ENCODE measurements around the gene PRIM2.
"Not testable (repeated sequence)": the region's sequence is repeated elsewhere in the genome, so short reads cannot be mapped to it uniquely, and the experiment has no call there.

The PRIM2 gene

DNA sequence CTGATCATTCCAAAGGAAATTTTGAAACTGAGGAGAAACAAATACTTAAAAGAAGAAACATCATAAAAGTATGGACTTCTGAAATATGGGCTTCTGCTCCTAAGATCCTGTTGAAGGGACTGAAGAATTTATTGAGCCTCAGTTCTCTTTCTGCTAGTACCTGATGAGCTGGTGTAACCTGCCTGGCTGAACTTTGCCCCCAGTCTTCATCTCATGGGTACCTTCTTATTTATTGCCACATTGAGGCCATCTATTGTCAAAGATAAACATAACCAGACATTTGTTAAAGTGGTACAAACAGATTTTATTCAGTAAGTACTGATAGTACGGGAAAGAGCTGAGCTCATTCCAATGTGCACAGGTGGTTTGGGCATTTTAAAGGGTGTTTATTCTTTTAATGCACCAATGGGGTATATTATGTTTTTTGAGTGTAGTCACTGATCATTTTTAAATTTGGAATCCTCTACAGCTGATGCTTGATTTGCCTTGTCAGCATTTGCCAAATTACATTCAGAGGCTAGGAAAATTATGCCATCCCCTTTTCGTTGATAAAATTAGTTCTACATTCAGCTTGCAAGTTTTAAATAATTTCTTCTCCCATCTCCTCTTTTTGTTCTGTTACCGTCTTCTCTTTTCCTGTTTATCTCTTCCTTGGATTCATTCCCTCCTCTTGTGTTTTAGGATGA, 118.2 kb downstream of the PRIM2 start:
- H3K4me3 Mint-ChIP-seq = no peak overlapping the region
- no peak overlapping the region for H3K27ac Mint-ChIP-seq
- H3K36me3 Mint-ChIP-seq (ENCODE audit: low read depth) = peaks cover 10% of the 10 kb centered on the region
- H3K27me3 Mint-ChIP-seq = no peaks in the 10 kb centered on the region
- peaks cover 29% of the 10 kb centered on the region for H3K4me1 Mint-ChIP-seq (ENCODE audit: low read depth)
- H3K9me3 Mint-ChIP-seq = no peaks in the 10 kb centered on the region

DNA sequence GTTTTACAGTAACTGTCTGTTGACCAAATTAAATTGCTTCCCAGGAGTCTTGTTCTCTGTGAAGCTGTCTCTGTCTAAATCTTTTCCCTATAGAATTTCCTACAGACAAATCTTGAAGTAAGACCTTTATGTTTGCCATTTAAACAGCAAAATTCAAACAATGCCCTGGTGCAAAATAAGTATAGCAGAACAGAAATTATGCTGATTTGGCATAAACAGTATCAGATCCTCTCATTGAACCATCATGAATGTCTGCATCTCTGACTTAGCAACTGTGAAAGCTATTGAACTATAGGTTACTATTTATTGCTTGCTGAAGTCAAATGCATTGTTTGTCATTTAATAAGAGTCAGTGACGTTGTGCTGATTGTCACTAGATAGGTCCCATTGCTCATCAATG, 123.3 kb downstream of the PRIM2 start:
- peaks cover 15% of the 10 kb centered on the region for H3K36me3 Mint-ChIP-seq (ENCODE audit: low read depth)
- not testable (repeated sequence) for H3K9me3 Mint-ChIP-seq; H3K4me1 Mint-ChIP-seq (ENCODE audit: low read depth); H3K4me3 Mint-ChIP-seq; H3K27ac Mint-ChIP-seq; H3K27me3 Mint-ChIP-seq

DNA sequence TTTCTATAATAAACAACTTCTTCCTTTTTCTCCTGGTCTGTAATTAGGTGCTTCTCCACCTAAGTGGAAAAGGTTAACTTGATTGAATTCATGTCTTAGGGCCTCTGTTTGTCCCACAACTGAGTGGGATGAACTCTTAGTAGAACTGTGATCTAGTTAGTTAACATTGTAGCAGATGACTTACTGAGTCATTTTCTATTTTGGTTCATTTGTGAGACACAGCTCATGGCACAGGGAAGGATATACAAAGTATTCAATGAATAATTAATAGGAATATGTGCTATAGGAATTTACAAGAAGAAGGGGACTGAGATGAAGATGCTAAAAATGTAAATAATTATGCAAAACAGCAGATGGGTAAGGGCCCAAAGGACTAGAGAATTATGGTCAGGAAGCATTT, 124.7 kb downstream of the PRIM2 start:
- not testable (repeated sequence) for H3K4me3 Mint-ChIP-seq; H3K27me3 Mint-ChIP-seq; H3K27ac Mint-ChIP-seq; H3K4me1 Mint-ChIP-seq (ENCODE audit: low read depth); H3K9me3 Mint-ChIP-seq
- peaks cover 17% of the 10 kb centered on the region for H3K36me3 Mint-ChIP-seq (ENCODE audit: low read depth)

DNA sequence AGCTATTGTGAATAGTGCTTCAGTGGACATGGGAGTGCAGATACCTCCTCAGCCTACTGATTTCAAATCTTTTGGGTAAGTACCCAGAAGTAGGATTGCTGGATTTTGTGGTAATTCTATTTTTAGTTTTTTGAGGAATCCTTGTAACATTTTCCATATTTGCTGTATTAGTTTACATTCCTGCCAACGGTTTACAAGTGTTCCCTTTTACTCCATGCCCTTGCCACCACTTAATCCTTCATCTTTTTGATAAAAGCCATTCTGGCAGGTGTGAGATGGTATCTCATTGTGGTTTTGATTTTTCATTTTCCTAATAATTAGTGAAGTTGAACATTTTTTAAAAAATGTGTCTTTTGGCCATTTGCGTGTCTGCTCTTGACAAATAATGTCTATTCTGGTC, 125.8 kb downstream of the PRIM2 start:
- not testable (repeated sequence) for H3K27me3 Mint-ChIP-seq; H3K4me1 Mint-ChIP-seq (ENCODE audit: low read depth); H3K9me3 Mint-ChIP-seq; H3K4me3 Mint-ChIP-seq; H3K27ac Mint-ChIP-seq
- peaks cover 20% of the 10 kb centered on the region for H3K36me3 Mint-ChIP-seq (ENCODE audit: low read depth)

DNA sequence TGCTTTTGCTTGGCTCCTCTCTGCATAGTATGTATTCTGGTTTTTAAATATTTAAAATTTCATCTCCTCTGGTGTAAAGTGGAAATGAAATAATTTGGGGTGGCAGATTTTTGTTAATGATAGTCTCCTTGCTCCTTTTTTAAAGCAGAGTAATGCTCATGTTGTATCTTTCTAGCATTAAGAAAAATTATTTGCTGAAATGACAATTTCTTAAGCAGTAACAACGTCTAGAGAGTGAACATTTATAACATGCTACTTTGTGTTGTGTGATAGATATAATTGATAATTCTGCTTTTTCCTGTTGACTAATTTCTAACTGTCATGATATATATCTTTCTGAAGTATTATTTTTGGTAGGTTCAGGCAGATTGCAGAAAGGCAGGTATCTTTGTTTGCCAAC, 127.4 kb downstream of the PRIM2 start:
- not testable (repeated sequence) for H3K4me3 Mint-ChIP-seq; H3K9me3 Mint-ChIP-seq; H3K27ac Mint-ChIP-seq; H3K27me3 Mint-ChIP-seq; H3K4me1 Mint-ChIP-seq (ENCODE audit: low read depth)
- peaks cover 20% of the 10 kb centered on the region for H3K36me3 Mint-ChIP-seq (ENCODE audit: low read depth)

DNA sequence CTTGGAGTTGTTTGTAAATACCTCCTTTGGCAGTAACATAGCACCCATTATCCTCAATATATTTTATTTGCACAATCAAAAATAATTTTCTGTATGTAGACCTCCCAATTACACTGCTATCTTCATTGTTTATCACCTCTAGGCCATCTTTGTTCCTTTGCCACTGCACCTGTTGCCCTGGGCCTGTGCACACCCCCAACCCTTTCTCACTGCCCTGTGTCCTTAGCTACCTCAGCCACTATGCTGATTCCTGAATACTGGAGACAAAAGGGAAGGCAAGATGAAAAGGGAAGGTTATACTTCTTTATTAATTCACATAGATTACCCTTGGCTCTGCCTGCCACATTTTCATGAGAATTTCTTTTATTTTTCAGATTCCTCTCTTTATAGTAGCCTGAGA, 127.9 kb downstream of the PRIM2 start:
- not testable (repeated sequence) for H3K27ac Mint-ChIP-seq; H3K9me3 Mint-ChIP-seq; H3K27me3 Mint-ChIP-seq; H3K4me3 Mint-ChIP-seq; H3K4me1 Mint-ChIP-seq (ENCODE audit: low read depth)
- H3K36me3 Mint-ChIP-seq (ENCODE audit: low read depth) = peaks cover 20% of the 10 kb centered on the region

DNA sequence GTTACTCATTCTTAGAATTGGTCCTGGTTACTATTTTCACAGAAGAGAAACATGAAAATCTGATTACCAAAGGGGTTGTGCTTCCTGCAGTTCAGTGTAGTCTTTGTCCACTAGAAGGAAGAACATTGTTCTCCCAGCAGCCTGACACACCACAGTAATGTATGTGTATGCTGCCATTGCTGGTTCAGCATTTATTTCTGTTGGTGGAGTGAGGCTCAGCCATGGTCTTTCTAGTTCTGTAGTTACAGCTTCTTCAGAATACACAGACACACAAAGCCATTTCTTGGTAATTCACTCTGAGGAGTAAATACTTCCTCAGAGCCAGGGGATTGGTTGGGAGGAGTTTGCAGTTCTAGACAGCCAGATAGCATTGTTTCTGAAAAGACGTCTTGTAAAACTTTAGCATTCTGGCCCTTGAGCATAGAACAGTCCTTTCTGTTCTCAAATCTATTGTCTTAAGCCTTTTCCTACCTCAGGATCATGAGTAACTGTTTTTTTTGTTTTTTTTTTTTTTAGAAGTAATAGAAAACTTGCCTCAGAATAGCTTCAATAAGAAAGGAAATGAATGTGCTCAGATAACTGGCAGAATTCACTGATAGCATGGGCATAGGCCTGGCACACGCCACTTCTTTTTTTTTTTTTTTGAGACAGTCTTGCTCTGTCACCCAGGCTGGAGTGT, 128.5 kb downstream of the PRIM2 start:
- not testable (repeated sequence) for H3K4me3 Mint-ChIP-seq; H3K27ac Mint-ChIP-seq; H3K4me1 Mint-ChIP-seq (ENCODE audit: low read depth); H3K9me3 Mint-ChIP-seq; H3K27me3 Mint-ChIP-seq
- H3K36me3 Mint-ChIP-seq (ENCODE audit: low read depth) = peaks cover 20% of the 10 kb centered on the region

DNA sequence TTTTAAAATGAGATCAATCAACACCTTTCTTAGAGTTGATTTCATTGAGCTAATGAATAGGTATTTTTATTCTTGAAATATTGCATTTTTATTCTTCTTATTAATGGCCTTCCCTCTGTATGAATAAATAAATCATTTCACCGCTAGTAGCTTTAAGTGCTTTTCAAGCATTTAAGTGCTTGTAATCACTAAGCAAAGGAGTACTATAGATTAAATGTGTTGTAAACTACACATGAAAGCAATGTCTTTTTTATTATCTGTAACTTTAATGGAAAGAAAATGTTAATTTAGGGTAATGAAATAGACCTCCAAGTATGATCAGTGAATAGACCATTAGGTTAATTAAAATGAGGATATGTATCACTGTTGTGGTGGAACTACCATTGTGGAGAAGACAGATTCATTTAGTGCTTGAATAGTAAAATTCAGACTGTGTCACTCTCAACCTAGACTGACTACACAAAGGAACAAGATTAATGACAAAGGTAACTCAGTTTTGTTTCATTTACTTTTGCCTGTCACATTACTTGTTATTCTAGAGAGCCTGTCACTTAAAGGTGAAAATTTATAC, 132.2 kb downstream of the PRIM2 start:
- H3K36me3 Mint-ChIP-seq (ENCODE audit: low read depth) = peaks cover 21% of the 10 kb centered on the region
- not testable (repeated sequence) for H3K4me1 Mint-ChIP-seq (ENCODE audit: low read depth); H3K4me3 Mint-ChIP-seq; H3K9me3 Mint-ChIP-seq; H3K27me3 Mint-ChIP-seq; H3K27ac Mint-ChIP-seq

DNA sequence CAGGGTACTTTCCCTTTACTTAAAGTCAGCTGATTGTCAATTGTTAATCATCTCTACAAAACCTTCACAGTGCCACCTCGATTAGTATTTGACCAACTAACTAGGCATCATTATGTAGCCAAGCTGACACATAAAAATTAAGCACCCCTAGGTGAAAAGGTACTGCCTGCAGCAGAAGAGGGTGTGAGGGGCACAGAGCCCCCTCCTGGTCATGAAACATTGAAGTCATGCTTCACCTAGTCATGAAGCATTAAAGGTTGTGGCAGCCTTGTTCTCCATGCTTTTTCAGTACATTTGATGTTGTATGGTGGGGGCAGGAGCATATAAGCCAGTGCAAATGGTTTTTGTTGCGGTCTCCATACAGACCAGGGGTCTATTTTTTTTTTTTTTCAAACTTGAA, 142.4 kb downstream of the PRIM2 start:
- not testable (repeated sequence) for H3K27ac Mint-ChIP-seq; H3K27me3 Mint-ChIP-seq; H3K4me1 Mint-ChIP-seq (ENCODE audit: low read depth); H3K9me3 Mint-ChIP-seq; H3K4me3 Mint-ChIP-seq
- H3K36me3 Mint-ChIP-seq (ENCODE audit: low read depth) = peaks cover 24% of the 10 kb centered on the region

DNA sequence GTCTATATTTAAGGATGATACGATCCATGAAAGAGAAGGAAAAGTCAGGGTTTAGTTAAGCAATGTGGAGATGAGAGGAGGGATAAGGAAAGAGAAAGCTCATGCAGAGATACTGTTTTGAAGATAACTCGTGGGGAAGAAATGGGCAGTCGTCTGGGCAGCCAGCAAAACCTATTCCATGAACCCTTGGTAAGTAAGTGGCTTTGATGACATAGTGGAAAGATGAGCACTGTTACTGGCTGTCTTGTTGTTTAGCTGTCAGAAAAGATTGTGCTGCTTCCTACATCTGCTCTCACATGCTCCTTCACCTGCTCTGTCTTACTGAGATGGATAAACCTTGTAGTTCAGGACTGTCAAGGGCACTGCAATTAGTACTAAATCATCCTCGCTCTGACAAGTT, 143.6 kb downstream of the PRIM2 start:
- H3K27me3 Mint-ChIP-seq; H3K4me1 Mint-ChIP-seq (ENCODE audit: low read depth); H3K4me3 Mint-ChIP-seq; H3K27ac Mint-ChIP-seq; H3K9me3 Mint-ChIP-seq: not testable (repeated sequence)
- H3K36me3 Mint-ChIP-seq (ENCODE audit: low read depth) = peaks cover 25% of the 10 kb centered on the region

DNA sequence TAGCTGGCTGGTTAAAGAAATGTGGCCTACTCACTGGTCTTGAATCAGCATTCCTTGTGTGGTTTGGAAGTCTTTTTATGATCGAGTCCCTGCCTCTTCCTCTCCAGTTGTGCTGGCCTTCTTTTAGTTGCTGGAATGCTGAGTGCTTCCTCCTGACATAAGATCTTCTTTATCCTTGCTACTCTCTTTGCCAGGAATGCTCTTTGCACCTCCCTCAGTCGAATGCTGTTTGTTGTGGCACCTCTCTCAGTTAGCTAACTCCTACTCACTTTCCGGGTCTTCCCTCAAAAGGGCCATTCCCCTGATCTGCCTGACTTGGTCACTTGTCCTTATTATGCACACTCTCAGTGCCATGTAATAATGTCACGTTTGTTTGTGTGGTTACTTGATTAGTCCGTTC, 146.4 kb downstream of the PRIM2 start:
- H3K36me3 Mint-ChIP-seq (ENCODE audit: low read depth) = peaks cover 21% of the 10 kb centered on the region
- not testable (repeated sequence) for H3K4me1 Mint-ChIP-seq (ENCODE audit: low read depth); H3K27ac Mint-ChIP-seq; H3K9me3 Mint-ChIP-seq; H3K4me3 Mint-ChIP-seq; H3K27me3 Mint-ChIP-seq

DNA sequence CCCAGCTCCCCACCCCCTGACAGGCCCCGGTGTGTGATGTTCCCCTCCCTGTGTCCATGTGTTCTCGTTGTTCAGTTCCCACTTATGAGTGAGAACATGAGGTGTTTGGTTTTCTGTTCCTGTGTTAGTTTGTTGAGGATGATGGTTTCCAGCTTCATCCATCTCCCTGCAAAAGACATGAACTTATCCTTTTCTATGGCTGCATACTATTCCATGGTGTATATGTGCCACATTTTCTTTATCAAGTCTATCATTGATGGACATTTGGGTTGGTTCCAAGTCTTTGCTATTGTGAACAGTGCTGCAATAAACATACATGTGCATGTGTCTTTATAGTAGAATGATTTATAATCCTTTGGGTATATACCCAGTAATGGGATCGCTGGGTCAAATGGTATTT, 148.5 kb downstream of the PRIM2 start:
- H3K27me3 Mint-ChIP-seq; H3K27ac Mint-ChIP-seq; H3K4me1 Mint-ChIP-seq (ENCODE audit: low read depth); H3K9me3 Mint-ChIP-seq; H3K4me3 Mint-ChIP-seq: not testable (repeated sequence)
- H3K36me3 Mint-ChIP-seq (ENCODE audit: low read depth) = peaks cover 21% of the 10 kb centered on the region

DNA sequence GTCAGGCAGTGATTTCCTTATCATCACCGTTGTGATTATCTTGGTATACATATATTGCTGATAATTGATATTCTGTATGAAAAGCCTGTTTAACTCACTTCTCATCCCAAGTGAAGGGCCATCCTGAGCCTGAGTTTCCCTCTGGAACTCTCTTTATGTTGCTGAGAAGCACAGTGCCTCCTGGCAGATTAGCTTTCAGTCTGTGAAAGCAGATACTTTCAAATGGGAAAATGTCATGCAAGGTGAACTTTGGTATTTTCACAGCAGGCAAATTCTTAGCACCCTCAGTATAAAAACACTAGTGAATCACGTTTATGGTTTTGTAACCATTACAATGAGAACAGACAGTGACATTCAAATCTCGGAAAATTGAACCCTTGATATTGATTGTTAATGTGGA, 151.6 kb downstream of the PRIM2 start:
- peaks cover 17% of the 10 kb centered on the region for H3K36me3 Mint-ChIP-seq (ENCODE audit: low read depth)
- H3K9me3 Mint-ChIP-seq = no peaks in the 10 kb centered on the region
- no peaks in the 10 kb centered on the region for H3K4me1 Mint-ChIP-seq (ENCODE audit: low read depth)
- no peak overlapping the region for H3K27ac Mint-ChIP-seq
- H3K4me3 Mint-ChIP-seq = no peak overlapping the region
- H3K27me3 Mint-ChIP-seq = no peaks in the 10 kb centered on the region

DNA sequence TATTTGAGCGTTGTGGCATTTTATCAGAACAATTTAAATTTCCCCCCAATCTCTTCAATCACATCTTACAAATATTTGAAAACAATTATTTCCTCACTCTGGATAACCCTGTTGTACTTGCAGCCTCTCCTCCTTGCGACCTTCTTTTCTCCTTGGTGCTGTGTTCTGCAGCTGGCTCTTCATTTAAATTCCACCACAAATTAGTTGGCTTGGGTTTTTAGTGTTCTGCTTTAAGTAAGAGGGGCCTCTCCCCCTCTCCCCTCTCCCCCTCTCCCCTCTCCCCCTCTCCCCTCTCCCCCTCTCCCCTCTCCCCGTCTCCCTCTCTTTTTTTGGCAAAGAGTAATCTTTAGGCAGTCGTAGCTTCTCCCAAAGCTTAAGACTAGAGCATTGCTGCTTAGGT, 152.7 kb downstream of the PRIM2 start:
- not testable (repeated sequence) for H3K27ac Mint-ChIP-seq; H3K36me3 Mint-ChIP-seq (ENCODE audit: low read depth); H3K4me1 Mint-ChIP-seq (ENCODE audit: low read depth); H3K27me3 Mint-ChIP-seq; H3K9me3 Mint-ChIP-seq; H3K4me3 Mint-ChIP-seq

DNA sequence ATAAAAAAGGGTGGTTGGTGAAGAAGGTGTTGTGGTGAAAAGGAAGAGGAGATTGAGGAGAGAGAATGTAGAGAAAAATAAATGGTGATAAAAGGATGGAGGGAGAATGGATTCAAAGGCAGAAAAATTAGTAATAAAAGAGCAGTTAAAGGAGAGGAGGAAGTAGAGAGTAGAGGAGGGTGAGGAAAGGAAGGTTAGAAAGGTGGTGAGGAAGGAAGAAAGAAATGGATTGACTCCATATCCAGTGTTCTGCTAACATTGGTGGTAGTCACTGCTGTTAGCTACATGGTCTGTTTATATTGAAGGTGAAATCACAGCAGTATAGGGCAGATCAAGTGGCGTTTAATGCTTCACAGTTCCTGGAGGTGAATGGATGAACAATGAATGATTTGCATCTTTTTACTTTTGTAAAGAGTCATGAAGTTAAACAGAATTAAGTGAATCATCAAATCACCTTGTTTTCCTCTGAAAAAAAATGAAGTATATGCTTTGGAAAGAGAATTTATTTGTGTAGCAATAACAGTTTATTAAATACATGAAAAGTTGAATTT, 154.0 kb downstream of the PRIM2 start:
- H3K27me3 Mint-ChIP-seq; H3K27ac Mint-ChIP-seq; H3K4me3 Mint-ChIP-seq; H3K9me3 Mint-ChIP-seq; H3K4me1 Mint-ChIP-seq (ENCODE audit: low read depth); H3K36me3 Mint-ChIP-seq (ENCODE audit: low read depth): not testable (repeated sequence)

DNA sequence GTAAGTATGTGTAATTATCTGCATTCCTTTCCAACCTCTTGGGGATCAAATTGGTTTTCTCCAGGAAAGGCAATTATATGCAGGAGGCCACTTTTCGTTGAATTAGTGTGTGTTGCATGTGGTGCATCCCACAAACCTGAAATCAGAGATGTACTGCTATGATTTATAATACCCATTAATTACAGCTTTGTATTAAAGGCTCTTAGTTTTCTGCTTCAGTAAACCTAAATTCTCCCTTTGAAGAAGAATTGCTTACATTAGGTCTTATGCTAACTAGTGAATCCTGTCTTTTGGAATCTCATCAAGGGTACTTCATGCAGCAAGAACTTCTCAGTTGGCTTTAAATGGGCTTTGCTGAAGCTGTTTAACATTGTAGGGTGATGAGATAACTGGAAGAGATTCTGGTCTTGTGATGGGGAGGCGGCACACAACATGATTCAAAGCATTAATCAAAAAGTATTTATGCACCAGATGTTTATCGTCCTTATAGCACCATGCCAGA, 155.5 kb downstream of the PRIM2 start:
- not testable (repeated sequence) for H3K4me3 Mint-ChIP-seq; H3K27me3 Mint-ChIP-seq; H3K9me3 Mint-ChIP-seq; H3K27ac Mint-ChIP-seq; H3K36me3 Mint-ChIP-seq (ENCODE audit: low read depth); H3K4me1 Mint-ChIP-seq (ENCODE audit: low read depth)

All from stimulated activated naive CD8-positive, alpha-beta T cell treated with anti-CD3 and anti-CD28 coated beads, Interleukin-15, Interleukin-2, amounts not matched to agents 100 ng/mL and 50 ng/mL, for 24 hours (primary cell).